Suprapubic skin (tissue), 4 donors: ENCODE results near the gene F8.

Source experiments
- EP300 ChIP-seq: sonication (generic); formaldehyde crosslinking; IDR thresholded peaks from one replicate; pipeline ENCODE4 v1.6.1; 2017; ENCODE audit warnings: antibody characterized with exemption
- POLR2A ChIP-seq, 2 donors: fragments of 450-650 bp; IDR thresholded peaks; one replicate each; pipeline ENCODE4 v1.6.1; 2017; ENCODE audit warnings: antibody characterized with exemption in 2 of 2, mild to moderate bottlenecking in 2 of 2, moderate library complexity in 2 of 2
- POLR2AphosphoS5 ChIP-seq, 3 donors: sonication (generic); formaldehyde crosslinking; IDR thresholded peaks; one replicate each; pipeline ENCODE4 v1.6.1; 2017; ENCODE audit warnings: antibody characterized with exemption in 3 of 3
- TF ChIP-seq, protein P1 (sequence below), 2 donors: fragments of 200-600 bp in 1 of 2; fragments of 450-650 bp in 1 of 2; sonication (generic) in 1 of 2; IDR thresholded peaks; one replicate each; pipeline ENCODE4 v1.5.1; 2016 to 2019; ENCODE audit warnings: antibody characterized with exemption in 2 of 2, mild to moderate bottlenecking in 1 of 2, moderate library complexity in 1 of 2

DNA sequence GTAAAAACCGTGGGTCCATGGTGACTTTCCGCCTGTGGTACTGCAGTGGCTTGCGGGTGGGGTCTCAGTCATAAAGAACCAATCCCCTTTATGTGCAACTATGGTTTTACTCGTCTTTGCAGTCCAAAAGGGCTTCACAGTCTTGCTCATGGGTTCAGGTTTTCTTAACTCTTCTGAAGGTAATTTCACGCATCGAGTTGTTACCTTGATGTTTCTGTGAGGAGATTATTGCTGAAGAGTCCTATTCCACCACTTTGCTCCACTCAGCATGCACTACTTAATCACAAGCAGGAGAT, 41.5 kb downstream of the F8 start:
- TF ChIP-seq, protein P1, sequence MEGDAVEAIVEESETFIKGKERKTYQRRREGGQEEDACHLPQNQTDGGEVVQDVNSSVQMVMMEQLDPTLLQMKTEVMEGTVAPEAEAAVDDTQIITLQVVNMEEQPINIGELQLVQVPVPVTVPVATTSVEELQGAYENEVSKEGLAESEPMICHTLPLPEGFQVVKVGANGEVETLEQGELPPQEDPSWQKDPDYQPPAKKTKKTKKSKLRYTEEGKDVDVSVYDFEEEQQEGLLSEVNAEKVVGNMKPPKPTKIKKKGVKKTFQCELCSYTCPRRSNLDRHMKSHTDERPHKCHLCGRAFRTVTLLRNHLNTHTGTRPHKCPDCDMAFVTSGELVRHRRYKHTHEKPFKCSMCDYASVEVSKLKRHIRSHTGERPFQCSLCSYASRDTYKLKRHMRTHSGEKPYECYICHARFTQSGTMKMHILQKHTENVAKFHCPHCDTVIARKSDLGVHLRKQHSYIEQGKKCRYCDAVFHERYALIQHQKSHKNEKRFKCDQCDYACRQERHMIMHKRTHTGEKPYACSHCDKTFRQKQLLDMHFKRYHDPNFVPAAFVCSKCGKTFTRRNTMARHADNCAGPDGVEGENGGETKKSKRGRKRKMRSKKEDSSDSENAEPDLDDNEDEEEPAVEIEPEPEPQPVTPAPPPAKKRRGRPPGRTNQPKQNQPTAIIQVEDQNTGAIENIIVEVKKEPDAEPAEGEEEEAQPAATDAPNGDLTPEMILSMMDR (IDR thresholded peaks at IDR 0.05), result peak in 1 of 2 donors; percentile 9
- TF ChIP-seq POLR2A (IDR thresholded peaks at IDR 0.05), result no peak
- no peak for TF ChIP-seq POLR2AphosphoS5 (IDR thresholded peaks at IDR 0.05)
- no peak for TF ChIP-seq EP300
